Activated naive CD8-positive, alpha-beta T cell treated with anti-CD3 and anti-CD28 coated beads, Interleukin-2, amount 50 U/mL, for 16 hours (primary cell): ENCODE results near the gene SLC45A1.

Source experiments
- DNase-seq: peaks from one replicate; pipeline ENCODE4 v3.0.0-alpha.2; 2020; ENCODE audit warnings: low read depth, low spot score

The SLC45A1 gene

DNA sequence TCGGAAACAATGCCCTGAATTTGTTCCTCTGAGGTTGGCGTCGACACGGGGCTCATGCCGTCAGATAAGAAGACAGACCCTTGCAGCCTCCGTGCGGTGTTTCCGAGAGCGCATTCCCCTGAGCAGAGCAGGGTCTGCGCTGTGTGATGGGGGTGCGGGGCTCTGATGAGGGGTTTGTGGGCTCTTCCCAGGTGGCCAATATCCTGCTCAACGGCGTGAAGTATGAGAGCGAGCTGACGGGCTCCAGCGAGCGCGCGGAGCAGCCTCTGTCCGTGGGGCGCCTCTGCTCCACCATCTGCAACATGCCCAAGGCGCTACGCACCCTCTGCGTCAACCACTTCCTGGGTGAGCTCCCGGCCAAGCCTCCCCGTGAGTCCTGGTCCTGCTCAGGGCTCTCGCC is 17.3 kb downstream of the SLC45A1 start:
- DNase-seq, result no peak

DNA sequence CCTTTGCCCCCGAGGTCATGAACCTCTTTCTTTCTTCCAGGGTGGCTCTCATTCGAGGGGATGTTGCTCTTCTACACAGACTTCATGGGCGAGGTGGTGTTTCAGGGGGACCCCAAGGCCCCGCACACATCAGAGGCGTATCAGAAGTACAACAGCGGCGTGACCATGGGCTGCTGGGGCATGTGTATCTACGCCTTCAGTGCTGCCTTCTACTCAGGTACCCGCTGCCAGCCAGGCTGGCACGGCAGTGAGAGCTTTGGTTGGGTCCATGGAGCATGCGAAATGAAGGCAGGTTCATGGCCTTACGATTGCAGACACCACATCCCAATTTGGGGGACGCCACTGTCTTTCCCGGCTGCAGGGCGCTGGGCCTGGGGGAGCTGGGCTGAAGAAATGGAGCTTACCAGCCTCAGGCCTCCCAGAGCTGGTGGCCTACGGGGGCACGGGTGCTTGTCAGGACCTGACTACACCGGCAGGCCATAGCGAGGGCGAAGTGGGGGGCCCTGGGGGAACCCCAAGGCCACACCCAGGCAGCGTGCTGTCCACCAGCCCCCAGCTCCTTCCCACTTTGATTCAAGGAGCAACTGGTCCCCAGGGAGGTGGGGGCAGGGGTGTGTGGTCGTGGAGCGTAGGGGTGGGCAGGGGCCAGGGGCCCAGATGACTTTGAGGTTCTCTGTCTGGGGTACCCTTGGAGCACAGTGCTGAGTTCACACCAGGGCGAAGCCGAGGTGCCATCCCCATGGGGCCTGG is 20.0 kb downstream of the SLC45A1 start:
- no peak for DNase-seq

DNA sequence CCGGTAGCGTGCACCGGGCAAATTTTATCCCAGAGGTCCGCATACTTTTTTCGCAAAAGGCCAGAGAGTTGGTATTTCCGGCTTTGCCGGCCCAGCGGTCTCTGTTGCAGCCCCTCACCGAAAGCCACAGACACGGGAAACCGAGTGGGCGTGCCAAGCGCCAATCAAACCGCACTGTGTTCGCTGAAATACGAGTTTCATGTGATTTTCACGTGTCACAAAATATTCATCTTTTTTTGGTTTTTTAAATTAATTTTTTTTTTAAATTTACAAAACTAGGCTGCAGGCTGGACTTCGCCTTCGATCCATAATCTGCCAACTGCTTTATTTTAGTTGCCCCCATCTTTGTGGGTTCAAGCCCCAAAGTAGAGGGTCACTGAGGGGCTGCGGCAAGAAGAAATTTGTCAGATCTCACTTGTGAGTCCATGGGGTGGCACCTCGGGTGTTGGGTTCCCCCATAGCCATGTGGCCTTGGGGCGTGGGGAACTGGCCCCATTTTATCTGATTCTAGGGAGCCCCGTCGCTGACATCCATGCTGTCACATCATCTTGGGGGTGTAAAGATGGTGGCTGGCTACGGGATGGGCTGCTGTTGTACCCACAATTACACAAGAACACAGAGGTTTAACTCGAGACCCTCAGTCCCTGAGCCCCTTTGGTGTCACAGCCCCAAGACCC is 20.8 kb downstream of the SLC45A1 start:
- DNase-seq, result no peak

DNA sequence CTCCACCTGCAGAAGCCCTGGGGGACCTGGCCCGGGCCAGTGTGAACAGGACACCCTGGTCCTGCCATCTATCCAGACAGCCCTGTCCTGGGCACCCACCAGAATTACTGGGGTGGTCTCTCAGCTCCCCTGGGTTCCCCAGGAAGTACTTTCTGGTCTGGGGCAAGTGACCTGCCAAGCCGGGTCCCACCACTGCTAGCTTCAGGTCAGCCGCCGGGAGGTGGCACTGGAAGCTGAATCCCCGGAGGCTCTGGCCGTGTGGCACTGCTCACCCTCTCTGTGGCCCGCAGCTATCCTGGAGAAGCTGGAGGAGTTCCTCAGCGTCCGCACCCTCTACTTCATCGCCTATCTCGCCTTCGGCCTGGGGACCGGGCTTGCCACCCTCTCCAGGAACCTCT is 21.3 kb downstream of the SLC45A1 start:
- DNase-seq, result no peak

DNA sequence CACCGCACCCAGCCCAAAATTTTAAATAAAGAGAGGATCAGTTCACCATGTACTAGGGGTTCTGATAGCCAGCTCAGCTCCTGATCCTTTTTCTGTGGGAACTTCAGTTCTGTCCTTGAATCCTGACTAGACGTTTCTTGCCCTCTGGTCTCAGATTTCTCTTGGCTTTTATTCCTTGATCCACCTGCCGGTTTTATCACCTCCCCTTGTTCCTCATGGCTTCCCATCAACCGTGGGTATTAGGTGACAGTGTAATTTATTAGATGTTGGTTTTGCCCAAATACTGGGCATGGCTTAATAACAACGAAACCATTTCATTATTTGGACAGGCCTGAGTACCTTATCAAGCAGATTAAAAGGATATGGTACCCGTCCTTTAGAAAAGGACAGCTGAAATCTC is 22.5 kb downstream of the SLC45A1 start:
- no peak for DNase-seq

DNA sequence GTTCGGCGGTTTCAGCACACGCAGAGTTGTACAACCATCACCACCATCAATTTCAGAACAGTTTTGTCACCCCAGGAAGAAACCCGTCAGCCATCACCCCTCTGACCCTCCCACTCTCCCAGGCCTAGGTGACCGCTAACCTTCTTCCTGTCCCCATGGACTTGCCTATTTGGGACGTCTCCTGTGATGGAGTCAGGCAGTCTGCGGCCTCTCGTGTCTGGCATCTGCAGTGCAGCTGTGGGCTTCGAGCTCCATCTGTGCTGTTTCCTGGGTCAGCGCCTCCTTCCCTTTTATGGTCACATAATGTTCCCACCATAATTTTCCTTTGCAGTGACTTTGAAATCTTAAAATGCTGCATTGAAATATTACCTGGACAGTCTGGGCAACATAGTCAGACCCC is 24.4 kb downstream of the SLC45A1 start:
- DNase-seq, result no peak

DNA sequence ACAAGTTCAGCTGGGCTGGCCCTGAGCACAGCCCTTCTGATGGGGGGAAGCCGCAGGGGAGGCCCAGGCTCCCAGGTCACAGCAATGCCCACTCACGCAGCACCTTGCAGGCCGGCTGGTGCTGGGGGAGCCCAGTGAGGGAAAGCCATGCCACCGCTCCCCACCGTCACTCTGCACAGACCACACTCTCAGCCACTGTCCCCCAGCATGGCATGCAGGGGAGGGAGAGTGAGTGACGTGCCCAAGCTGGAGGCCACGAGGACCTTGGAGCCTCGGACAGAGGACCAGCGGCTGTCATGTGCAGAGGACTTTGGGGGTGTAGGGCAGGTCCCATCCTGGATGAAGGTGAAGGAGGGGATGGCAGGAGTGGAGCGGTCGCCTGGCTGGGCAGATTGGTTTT is 25.1 kb downstream of the SLC45A1 start:
- DNase-seq, result no peak

DNA sequence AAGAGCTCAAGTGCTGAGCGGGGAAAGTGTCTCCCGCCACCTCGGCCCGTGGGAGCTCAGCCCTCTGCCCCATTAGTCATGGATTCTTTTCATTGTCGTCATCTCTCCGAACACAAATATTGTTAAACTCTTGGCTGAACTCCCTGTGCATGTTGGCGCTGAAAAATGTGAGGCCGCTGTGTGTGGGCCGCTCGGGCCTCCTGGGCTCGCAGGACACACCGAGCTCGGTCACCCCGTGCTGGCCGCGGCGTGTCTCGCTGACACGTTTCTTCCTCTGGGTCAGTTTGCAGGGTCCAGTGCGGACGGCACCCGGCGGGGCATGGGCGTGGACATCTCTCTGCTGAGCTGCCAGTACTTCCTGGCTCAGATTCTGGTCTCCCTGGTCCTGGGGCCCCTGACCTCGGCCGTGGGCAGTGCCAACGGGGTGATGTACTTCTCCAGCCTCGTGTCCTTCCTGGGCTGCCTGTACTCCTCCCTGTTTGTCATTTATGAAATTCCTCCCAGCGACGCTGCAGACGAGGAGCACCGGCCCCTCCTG is 25.6 kb downstream of the SLC45A1 start:
- DNase-seq, result no peak

DNA sequence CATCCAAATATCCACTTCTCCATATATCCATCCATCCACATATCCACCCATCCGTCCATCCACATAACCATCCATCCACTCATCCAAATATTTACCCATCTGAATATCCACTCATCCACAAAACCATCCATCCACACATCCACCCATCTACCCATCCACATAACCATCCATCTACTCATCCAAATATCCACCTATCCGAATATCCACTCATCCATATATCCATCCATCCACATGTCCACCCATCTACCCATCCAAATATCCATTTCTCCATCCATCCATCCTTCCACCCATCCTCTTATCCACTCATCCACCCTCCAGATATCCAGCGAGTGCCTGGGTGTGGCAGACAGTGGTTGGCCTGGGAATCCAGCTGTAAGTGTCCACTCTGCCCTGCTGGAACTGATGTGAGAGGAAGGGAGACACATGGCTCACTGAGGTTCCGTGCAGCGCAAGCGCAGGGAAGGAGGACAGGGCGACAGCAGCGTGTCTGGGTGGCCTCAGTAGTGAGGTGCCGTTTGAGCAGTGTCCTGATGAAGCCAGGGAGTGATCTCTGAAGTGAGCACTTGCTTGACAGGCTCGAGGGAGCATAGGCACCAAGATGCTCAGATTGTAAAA is 27.1 kb downstream of the SLC45A1 start:
- DNase-seq, result no peak

DNA sequence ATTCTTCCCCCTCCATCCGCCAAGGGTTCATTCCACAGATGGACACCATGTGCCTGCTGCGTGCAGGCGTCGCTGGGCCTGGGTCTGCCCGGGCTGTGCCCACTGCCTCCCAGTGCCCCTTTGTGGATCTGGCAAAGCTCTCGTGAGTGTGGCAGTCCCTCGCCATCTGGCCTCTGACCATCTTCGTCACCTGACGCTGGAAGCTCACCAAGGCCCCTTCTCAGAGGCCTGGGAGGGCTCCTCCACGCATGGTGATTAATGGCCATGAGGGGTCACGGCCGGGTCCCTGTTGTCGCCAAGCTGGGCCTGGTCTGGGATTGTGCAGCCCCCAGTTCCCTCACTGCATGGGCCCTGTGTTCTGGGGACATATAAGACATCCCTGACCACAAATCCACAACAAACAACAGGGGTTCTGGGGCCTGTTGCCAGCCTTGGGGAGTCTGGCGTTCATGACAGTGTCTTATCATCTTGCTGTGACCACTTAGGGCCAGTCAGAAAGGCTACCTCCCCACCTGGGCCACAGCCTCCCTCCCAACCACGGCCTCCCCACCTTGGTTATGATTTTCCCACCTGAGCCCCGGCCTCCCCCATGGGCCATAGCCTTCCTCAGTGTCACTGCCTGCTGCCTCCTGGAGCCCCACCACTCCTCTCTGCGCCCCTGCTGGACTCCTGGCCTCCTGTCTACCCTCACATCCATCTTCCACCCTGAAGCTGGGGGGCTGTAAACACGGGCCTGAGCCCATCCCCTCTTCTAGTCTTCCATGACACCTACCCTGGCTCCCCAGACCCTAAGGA is 27.9 kb downstream of the SLC45A1 start:
- no peak for DNase-seq

DNA sequence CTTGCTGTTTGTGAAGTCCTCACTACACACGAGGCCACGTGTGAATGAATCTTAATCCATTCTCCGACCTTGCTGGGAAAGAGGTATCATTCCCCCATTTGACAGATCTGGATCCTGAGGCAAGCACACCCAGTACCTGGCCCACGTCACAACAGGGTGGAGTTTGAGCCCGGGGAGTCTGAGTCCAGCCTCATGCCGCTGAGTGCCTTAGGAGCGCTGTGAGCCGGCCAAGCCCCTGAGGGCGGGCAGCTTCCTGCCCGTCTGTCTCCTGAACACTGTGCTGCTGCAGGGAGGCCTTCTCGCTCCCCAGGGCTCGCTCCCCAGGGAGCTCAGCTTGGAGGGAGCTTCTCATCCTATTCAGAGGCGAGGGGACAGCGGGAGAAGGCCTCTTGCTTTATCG is 29.7 kb downstream of the SLC45A1 start:
- DNase-seq, result no peak

DNA sequence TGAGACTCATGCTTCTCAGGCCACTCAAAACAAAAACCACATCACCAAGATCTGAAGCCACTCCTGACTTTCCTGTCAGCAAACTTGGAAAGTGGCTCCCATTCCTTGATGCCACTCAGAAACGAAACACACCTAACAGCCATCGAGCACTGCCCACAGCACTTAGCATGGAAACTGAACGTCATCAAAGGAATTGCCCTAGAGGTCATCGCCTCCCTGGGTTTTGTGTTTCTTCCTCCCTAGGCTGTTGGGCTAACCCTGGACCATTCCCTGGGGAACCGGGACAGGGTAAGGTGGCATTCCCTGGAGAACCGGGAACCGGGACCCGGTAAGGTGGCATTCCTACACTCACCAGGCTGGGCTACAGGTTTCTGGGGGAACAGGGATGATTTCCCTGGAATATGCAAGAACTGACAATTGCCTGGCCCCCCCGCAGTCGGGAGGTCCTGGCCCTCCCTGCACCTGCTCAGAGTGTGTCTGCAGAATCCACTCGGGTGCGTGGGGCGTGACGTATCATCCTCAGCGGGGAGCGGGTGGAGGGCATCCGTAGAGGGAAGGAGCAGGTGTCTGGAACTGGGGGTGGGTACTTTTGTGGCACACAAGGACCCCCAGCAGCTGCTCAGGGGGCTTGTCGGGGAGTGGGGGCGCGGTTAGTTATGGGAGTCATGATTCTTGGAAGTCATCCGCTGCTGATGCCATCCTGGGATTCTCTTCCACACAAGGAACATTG is 30.3 kb downstream of the SLC45A1 start:
- DNase-seq, result no peak

DNA sequence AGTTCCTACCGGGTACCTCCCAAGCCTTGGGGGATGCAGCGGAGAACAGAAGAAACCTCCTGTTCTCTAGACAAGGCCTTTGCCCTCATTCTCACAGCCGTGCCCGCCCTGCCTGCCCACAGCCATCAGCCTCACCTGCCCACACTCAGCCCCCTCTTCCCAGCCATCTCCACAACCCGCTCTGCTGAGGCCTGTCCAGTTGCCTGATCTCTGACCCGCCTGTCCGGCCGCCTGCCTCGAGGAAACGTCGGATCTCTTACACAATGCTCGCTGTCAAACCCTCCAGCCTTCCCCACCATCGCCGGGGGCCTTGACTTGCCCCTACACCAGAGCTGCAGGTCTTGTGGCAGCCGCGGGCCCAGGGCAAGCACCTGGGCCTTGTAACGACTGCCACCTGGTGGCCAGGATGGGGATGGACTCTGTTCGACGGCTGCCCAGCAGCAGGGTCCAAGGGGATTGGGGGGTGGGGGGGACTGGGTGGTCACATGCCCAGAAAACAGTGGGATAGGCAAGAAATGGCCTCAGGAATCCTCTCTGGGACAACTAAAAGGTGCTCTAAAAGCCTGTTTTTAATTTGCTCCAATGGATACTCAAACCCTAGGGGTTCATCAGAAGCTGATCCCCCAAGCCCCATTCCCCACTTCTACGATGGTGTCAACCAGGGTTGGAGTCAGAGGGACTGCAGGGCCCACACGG is 31.0 kb downstream of the SLC45A1 start:
- peak; percentile 54 for DNase-seq

DNA sequence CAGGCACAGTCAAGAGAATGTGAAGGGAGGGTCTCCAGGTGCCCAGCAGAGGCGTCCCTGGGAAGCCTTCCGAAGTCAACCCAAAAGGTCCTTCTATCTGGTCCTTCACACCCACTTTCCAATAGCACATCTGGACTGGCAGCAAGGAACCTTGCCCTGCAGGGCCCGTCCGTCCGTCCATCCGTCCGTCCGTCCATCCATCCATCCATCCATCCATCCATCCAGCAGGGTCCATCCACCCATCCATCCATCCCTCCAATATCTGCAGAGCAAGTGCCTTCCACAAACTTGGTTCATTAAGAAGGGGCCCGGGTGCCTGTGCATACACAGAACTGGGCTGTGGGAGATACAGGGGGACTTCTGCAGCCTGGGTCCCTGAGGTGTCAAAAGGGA is 31.6 kb downstream of the SLC45A1 start:
- no peak for DNase-seq

DNA sequence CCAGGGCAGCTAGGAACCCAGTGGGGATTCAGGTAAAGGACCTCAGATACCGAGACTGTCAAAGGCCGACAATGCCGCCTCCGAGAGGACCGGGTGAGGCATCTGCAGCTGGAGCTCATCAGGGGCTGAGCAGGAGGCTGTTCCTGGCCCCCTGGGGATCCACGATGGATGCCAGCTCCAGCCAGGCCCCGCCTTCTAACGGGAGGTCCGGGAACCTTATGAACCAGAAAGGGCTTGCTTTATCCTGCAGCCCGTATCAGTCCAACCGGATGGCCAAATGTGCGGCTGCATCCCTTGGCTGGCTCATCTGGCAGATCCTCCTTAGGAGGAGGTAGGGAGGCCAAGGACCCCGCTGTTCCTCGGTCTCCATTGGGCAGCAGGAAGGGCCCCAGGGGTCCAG is 32.0 kb downstream of the SLC45A1 start:
- DNase-seq, result no peak

DNA sequence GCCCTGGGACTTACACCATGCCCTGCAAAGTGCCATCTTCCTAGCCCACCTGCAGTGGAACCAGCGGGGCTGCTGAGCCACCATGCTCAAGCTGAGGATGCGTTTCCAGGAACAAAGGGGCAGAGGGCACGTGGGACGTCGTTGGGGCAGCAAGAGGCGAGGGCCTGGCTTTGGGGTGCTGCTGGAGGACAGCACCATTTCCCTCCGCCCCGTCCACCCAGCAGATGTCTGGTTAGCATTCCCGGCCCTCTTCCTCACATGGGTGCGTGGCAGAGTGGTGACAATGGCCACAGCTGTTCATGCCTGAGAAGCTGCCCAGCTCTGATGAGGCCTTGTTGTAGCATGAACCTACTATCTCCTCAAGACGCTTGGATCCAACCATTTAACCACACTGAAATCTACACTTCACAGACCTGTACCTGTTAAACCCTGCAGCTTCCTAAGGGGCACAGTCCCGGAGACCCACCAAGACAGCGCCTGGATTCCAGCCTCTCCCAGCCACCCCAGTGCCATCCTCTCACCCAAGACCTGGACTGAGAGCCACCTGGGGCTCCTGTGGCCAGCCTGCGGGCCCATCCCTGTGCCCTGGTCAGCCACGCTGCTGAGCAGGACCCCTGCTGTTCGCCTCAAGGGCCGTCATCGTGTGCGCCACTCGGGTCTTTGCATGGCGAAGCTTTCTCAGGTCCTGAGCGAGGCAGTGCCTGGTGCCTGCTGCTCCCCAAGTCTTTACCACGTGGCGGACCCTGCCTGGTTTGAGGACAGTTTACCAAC is 33.2 kb downstream of the SLC45A1 start:
- DNase-seq, result no peak

DNA sequence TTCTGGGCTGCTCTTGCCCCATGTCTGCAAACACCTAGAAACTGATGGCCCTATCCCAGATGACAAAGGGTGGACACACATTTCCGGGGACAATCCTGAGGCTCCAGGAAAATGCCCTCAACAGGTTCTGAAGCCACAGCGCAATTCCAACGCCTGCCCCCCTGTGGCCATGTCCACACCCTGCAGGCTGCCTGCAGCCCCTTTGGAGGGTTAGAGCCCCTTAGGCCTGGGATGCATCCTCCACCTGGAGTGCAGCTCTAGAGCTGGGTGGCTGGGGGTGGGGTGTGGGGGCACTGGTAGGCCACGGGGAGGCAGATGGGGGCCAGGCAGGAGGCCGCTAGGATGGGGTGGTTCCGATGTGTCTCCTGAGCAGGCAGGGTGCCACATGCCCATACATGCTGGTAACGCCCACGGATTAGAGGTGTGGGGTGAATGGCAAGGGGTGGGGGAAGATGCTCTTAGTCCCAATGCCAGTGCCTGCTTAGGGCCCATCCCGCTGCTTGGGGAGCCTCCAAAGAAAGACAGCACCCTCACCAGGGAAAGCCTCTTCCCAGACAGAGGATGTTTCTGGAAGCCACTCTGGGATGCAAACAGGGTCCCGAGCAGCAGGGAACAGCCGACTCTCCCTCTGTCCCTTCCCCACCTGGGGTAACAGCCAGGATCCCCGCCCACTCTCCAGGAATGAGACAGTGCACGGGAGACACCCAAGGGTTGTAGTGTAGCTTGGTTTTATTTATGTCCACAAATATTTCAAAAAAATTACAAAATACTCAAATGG is 34.0 kb downstream of the SLC45A1 start:
- no peak for DNase-seq

DNA sequence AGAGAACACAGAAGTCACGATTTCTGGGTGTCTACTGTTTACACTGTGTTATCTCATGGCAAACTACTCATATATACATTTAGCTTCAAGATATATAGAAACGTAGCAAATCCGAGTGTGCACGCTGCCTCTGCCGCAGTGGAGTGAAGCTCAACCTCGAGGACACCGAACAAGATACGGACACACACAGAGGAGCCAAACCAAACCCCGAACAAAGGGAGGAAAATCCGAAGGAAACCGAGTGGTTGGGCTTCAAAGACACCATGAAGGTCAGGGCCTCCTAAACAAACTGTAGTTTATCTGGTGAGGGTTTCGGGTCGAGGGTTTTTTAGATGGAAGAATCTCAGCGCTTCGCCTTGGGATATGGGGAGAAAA is 34.5 kb downstream of the SLC45A1 start:
- DNase-seq, result no peak
